Measurements from ENCODE around the gene DMTF1.

DMTF1 gene

GRCh38 chr7:87129848-87130247 is 22.4 kb upstream of the DMTF1 start:
- Histone ChIP-seq H3K36me3 (replicated peaks in 1 of 2; ENCODE audit: control insufficient read depth in 2 of 2, insufficient read depth in 2 of 2, low read length in 2 of 2) (no peaks in the 10 kb centered on the region), H3K4me3 (ENCODE audit: low read length in 2 of 2) (no peak overlapping the region), H2AK5ac (ENCODE audit: low read depth, low read length) (no peak overlapping the region), H3K4me2 (ENCODE audit: insufficient read depth, low read length, poor library complexity, severe bottlenecking) (no peak overlapping the region), H3K27me3 (ENCODE audit: control insufficient read depth in 3 of 3, insufficient read depth in 3 of 3, low read depth in 1 of 3, low read length in 3 of 3) (no peaks in the 10 kb centered on the region), H2BK5ac (ENCODE audit: low read length) (no peak overlapping the region), H4K8ac (ENCODE audit: low read depth, low read length) (no peak overlapping the region), H3K79me1 (ENCODE audit: low read depth, low read length) (no peaks in the 10 kb centered on the region), H3K9ac (ENCODE audit: low read depth, low read length, poor library complexity) (no peak overlapping the region), H3K18ac (ENCODE audit: low read length) (no peak overlapping the region), H3K4ac (ENCODE audit: low read length) (no peak overlapping the region), H4K91ac (ENCODE audit: low read depth, low read length, poor library complexity) (no peak overlapping the region), H3K4me1 (ENCODE audit: control insufficient read depth in 2 of 2, insufficient read depth in 1 of 2, low read depth in 1 of 2, low read length in 2 of 2) (peaks cover 4 to 22% of the 10 kb centered on the region in 2 donors), H3K9me3 (replicated peaks in 1 of 2; ENCODE audit: control insufficient read depth in 2 of 2, insufficient read depth in 1 of 2, low read depth in 1 of 2, low read length in 2 of 2) (no peaks in the 10 kb centered on the region), H2BK120ac (ENCODE audit: low read depth, low read length) (no peak overlapping the region), H2BK12ac (ENCODE audit: low read length) (no peak overlapping the region), H3K14ac (ENCODE audit: low read length) (no peak overlapping the region), H2AFZ (ENCODE audit: low read length) (peak overlapping the region; percentile 56), H3K27ac (replicated peaks; ENCODE audit: low read length) (no peak overlapping the region), H2BK15ac (ENCODE audit: low read length) (no peak overlapping the region), H3K23ac (ENCODE audit: low read depth, low read length, poor library complexity) (no peak overlapping the region)
- DNase-seq (ENCODE audit: low spot score): no peak
- WGBS, 2 donors (ENCODE audit: extremely low coverage in 2 of 2, insufficient read length in 2 of 2, insufficient replicate concordance in 1 of 2): no CpG with 5 or more reads among the region's 3 CpGs

DNA sequence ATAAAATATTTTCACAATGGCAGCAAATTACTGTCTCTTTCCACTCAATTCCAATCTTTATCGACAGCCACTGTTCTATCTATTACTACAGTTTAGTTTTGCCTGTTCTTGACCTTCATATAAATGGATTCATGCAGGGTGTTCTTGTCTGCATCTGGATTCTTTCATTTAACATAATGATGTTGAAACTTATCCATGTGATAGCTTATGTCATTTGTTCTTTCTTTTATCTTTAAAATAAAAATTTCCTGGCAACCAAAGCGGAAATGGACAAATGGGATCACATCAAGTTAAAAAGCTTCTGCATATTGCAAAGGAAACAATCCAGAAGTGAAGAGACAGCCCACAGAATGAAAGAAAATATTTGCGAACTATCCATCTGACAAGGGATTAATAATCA is 20.5 kb upstream of the DMTF1 start:
- Histone ChIP-seq H3K4ac (ENCODE audit: low read length) (no peak overlapping the region), H2BK12ac (ENCODE audit: low read length) (no peak overlapping the region), H2BK5ac (ENCODE audit: low read length) (no peak overlapping the region), H3K4me3 (ENCODE audit: low read length in 2 of 2) (no peak overlapping the region), H2BK120ac (ENCODE audit: low read depth, low read length) (no peak overlapping the region), H3K23ac (ENCODE audit: low read depth, low read length, poor library complexity) (no peak overlapping the region), H3K36me3 (replicated peaks in 1 of 2; ENCODE audit: control insufficient read depth in 2 of 2, insufficient read depth in 2 of 2, low read length in 2 of 2) (no peaks in the 10 kb centered on the region), H3K4me2 (ENCODE audit: insufficient read depth, low read length, poor library complexity, severe bottlenecking) (no peak overlapping the region), H2AK5ac (ENCODE audit: low read depth, low read length) (no peak overlapping the region), H3K9ac (ENCODE audit: low read depth, low read length, poor library complexity) (no peak overlapping the region), H3K9me3 (replicated peaks in 1 of 2; ENCODE audit: control insufficient read depth in 2 of 2, insufficient read depth in 1 of 2, low read depth in 1 of 2, low read length in 2 of 2) (no peaks in the 10 kb centered on the region), H2AFZ (ENCODE audit: low read length) (no peak overlapping the region), H4K91ac (ENCODE audit: low read depth, low read length, poor library complexity) (no peak overlapping the region), H3K27ac (replicated peaks; ENCODE audit: low read length) (no peak overlapping the region), H3K79me1 (ENCODE audit: low read depth, low read length) (no peaks in the 10 kb centered on the region), H3K14ac (ENCODE audit: low read length) (no peak overlapping the region), H2BK15ac (ENCODE audit: low read length) (no peak overlapping the region), H4K8ac (ENCODE audit: low read depth, low read length) (no peak overlapping the region), H3K27me3 (ENCODE audit: control insufficient read depth in 3 of 3, insufficient read depth in 3 of 3, low read depth in 1 of 3, low read length in 3 of 3) (no peaks in the 10 kb centered on the region), H3K4me1 (ENCODE audit: control insufficient read depth in 2 of 2, insufficient read depth in 1 of 2, low read depth in 1 of 2, low read length in 2 of 2) (peaks cover 4 to 22% of the 10 kb centered on the region in 2 donors), H3K18ac (ENCODE audit: low read length) (no peak overlapping the region)
- DNase-seq (ENCODE audit: low spot score): no peak
- WGBS, 2 donors (ENCODE audit: extremely low coverage in 2 of 2, insufficient read length in 2 of 2, insufficient replicate concordance in 1 of 2): no CpG with 5 or more reads among the region's 3 CpGs

DNA sequence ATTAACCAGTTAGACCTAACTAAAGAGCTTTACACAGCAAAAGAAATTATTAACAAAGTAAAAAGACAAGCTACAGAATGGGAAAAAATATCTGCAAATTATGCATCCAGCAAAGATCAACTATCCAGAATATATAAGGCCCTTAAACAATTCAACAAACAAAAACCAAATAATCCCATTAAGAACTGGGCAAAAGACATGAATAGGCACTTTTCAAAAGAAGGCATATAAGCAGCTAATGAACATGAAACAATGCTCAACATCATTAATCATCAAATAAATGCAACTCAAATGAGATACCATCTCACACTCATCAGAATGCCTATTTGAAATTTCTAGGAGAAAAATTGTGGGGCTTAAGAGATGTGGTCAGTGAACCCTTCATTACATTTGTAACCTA is 15.0 kb upstream of the DMTF1 start:
- H2BK5ac ChIP-seq (ENCODE audit: low read length): no peak overlapping the region
- no peak overlapping the region for H2BK120ac ChIP-seq (ENCODE audit: low read depth, low read length)
- H2AFZ ChIP-seq (ENCODE audit: low read length): no peak overlapping the region
- H3K18ac ChIP-seq (ENCODE audit: low read length): no peak overlapping the region
- H3K9ac ChIP-seq (ENCODE audit: low read depth, low read length, poor library complexity): no peak overlapping the region
- H2AK5ac ChIP-seq (ENCODE audit: low read depth, low read length): no peak overlapping the region
- no peak overlapping the region for H4K8ac ChIP-seq (ENCODE audit: low read depth, low read length)
- H3K4me2 ChIP-seq (ENCODE audit: insufficient read depth, low read length, poor library complexity, severe bottlenecking): no peak overlapping the region
- no peak overlapping the region for H3K23ac ChIP-seq (ENCODE audit: low read depth, low read length, poor library complexity)
- H3K79me1 ChIP-seq (ENCODE audit: low read depth, low read length): no peaks in the 10 kb centered on the region
- no peak for DNase-seq (ENCODE audit: low spot score)
- H3K4ac ChIP-seq (ENCODE audit: low read length): no peak overlapping the region
- H3K4me3 ChIP-seq (ENCODE audit: low read length in 2 of 2): no peak overlapping the region
- H2BK12ac ChIP-seq (ENCODE audit: low read length): no peak overlapping the region
- H3K27ac ChIP-seq (replicated peaks; ENCODE audit: low read length): no peak overlapping the region
- no peaks in the 10 kb centered on the region for H3K9me3 ChIP-seq (replicated peaks in 1 of 2; ENCODE audit: control insufficient read depth in 2 of 2, insufficient read depth in 1 of 2, low read depth in 1 of 2, low read length in 2 of 2)
- H3K36me3 ChIP-seq (replicated peaks in 1 of 2; ENCODE audit: control insufficient read depth in 2 of 2, insufficient read depth in 2 of 2, low read length in 2 of 2): no peaks in the 10 kb centered on the region
- H3K27me3 ChIP-seq (ENCODE audit: control insufficient read depth in 3 of 3, insufficient read depth in 3 of 3, low read depth in 1 of 3, low read length in 3 of 3): no peaks in the 10 kb centered on the region
- no peaks in the 10 kb centered on the region for H3K4me1 ChIP-seq (ENCODE audit: control insufficient read depth in 2 of 2, insufficient read depth in 1 of 2, low read depth in 1 of 2, low read length in 2 of 2)
- H2BK15ac ChIP-seq (ENCODE audit: low read length): no peak overlapping the region
- H3K14ac ChIP-seq (ENCODE audit: low read length): no peak overlapping the region
- H4K91ac ChIP-seq (ENCODE audit: low read depth, low read length, poor library complexity): no peak overlapping the region

DNA sequence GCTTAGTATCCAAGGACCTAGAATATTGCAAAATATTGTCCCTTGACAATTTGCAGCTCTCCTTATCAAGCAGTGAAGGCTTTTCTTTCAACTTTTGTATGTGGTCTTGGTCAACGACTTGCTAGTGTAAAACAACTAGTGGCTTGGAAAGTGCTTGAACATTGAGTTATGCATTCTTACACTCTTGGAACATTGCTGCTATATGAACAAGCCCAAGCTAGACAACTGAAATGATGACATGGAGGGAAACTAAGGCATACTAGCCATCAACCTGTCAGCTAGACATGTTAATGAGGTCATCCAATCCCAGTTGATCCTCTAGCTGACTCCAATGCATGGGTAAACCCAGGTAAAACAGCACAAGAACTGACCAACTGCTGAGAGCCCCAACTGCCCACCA is 12.7 kb upstream of the DMTF1 start:
- H3K23ac ChIP-seq (ENCODE audit: low read depth, low read length, poor library complexity): no peak overlapping the region
- H2AFZ ChIP-seq (ENCODE audit: low read length): no peak overlapping the region
- no peak overlapping the region for H3K27ac ChIP-seq (replicated peaks; ENCODE audit: low read length)
- no peak overlapping the region for H2BK120ac ChIP-seq (ENCODE audit: low read depth, low read length)
- no peak overlapping the region for H3K9ac ChIP-seq (ENCODE audit: low read depth, low read length, poor library complexity)
- no peak overlapping the region for H3K18ac ChIP-seq (ENCODE audit: low read length)
- H4K8ac ChIP-seq (ENCODE audit: low read depth, low read length): no peak overlapping the region
- H2AK5ac ChIP-seq (ENCODE audit: low read depth, low read length): no peak overlapping the region
- H3K27me3 ChIP-seq (ENCODE audit: control insufficient read depth in 3 of 3, insufficient read depth in 3 of 3, low read depth in 1 of 3, low read length in 3 of 3): no peaks in the 10 kb centered on the region
- H3K36me3 ChIP-seq (replicated peaks in 1 of 2; ENCODE audit: control insufficient read depth in 2 of 2, insufficient read depth in 2 of 2, low read length in 2 of 2): no peaks in the 10 kb centered on the region
- H3K4me1 ChIP-seq (ENCODE audit: control insufficient read depth in 2 of 2, insufficient read depth in 1 of 2, low read depth in 1 of 2, low read length in 2 of 2): no peaks in the 10 kb centered on the region
- no peak overlapping the region for H4K91ac ChIP-seq (ENCODE audit: low read depth, low read length, poor library complexity)
- peaks cover 0 to 3% of the 10 kb centered on the region in 2 donors for H3K9me3 ChIP-seq (replicated peaks in 1 of 2; ENCODE audit: control insufficient read depth in 2 of 2, insufficient read depth in 1 of 2, low read depth in 1 of 2, low read length in 2 of 2)
- no peak overlapping the region for H2BK5ac ChIP-seq (ENCODE audit: low read length)
- DNase-seq (ENCODE audit: low spot score): no peak
- no peak overlapping the region for H3K4ac ChIP-seq (ENCODE audit: low read length)
- no peak overlapping the region for H3K14ac ChIP-seq (ENCODE audit: low read length)
- H3K4me2 ChIP-seq (ENCODE audit: insufficient read depth, low read length, poor library complexity, severe bottlenecking): no peak overlapping the region
- no CpG with 5 or more reads among the region's 1 CpG for WGBS, 2 donors (ENCODE audit: extremely low coverage in 2 of 2, insufficient read length in 2 of 2, insufficient replicate concordance in 1 of 2)
- no peak overlapping the region for H2BK15ac ChIP-seq (ENCODE audit: low read length)
- H3K4me3 ChIP-seq (ENCODE audit: low read length in 2 of 2): no peak overlapping the region
- H2BK12ac ChIP-seq (ENCODE audit: low read length): no peak overlapping the region
- no peaks in the 10 kb centered on the region for H3K79me1 ChIP-seq (ENCODE audit: low read depth, low read length)
